Body of pancreas (tissue), 4 donors: Measurements from ENCODE around the gene VMP1. TPM values are rescaled to one million over a fixed set of nuclear protein-coding genes. Genes with fewer than 3 reads are reported as not detected.

ENCODE experiments used
- ATAC-seq: fragments of 150-250 bp; one replicate; pipeline ENCODE4 v1.9.1; 2016
- DNase-seq, 4 donors: peaks; one replicate each; pipeline ENCODE4 v3.0.0-alpha.2; 2019
- H3K27ac ChIP-seq, 4 donors: fragments of 200-600 bp; sonication (generic); 1 replicate in 3 of 4; 2 replicates in 1 of 4; pipeline versions ENCODE4 v1.5.1 to v1.6.1; 2016 to 2019; ENCODE audit warnings: mild to moderate bottlenecking in 1 of 4, mixed read lengths in 1 of 4, moderate library complexity in 1 of 4
- H3K27me3 ChIP-seq, 2 donors: fragments of 200-600 bp; sonication (generic); one replicate each; pipeline ENCODE4 v1.6.0; 2016; ENCODE audit warnings: mild to moderate bottlenecking in 1 of 2
- H3K36me3 ChIP-seq, 2 donors: fragments of 200-600 bp; sonication (generic); replicated peaks in 1 of 2; 2 replicates each; pipeline ENCODE4 v1.5.1; 2016; ENCODE audit warnings: low read depth in 2 of 2; ENCODE audit not compliant: insufficient read depth in 1 of 2
- H3K4me1 ChIP-seq: fragments of 200-600 bp; sonication (generic); one replicate; pipeline ENCODE4 v1.6.0; 2016
- H3K4me3 ChIP-seq, 2 donors: fragments of 200-600 bp; sonication (generic); 1 replicate in 1 of 2; 2 replicates in 1 of 2; pipeline ENCODE4 v1.5.1; 2016 to 2019
- H3K9me3 ChIP-seq, 3 donors: fragments of 200-600 bp; sonication (generic); 1 replicate in 2 of 3; 2 replicates in 1 of 3; pipeline ENCODE4 v1.5.1; 2016
- POLR2A ChIP-seq, 3 donors: fragments of 450-650 bp; IDR thresholded peaks; one replicate each; pipeline ENCODE4 v1.6.1; 2016; ENCODE audit warnings: antibody characterized with exemption in 3 of 3, mild to moderate bottlenecking in 2 of 3
- WGBS, 2 donors: methylation state at CpG; one replicate each; pipeline ENCODE4 v1.1.5; 2017; 5-methylcytosine and 5-hydroxymethylcytosine counted together
- intact Hi-C: fragments of 100-400 bp; cut with DNase I; formaldehyde crosslinking; loops from one replicate; pipeline ENCODE4 v1.15.1; 2023
- total RNA-seq, 2 donors: library from RNA; depleted of rRNA; stranded (reverse); fragments of >200 nt; gene quantifications; one replicate each; pipeline ENCODE4 v1.1.0, GENCODE V29; 2016
- TF ChIP-seq, protein P1 (sequence below), 7 experiments: fragments of 450-650 bp in 4 of 7; fragments of 200-600 bp in 3 of 7; sonication (generic) in 3 of 7; IDR thresholded peaks; one replicate each; pipeline ENCODE4 v1.5.1; 2016 to 2019; ENCODE audit warnings: antibody characterized with exemption in 7 of 7

Gene VMP1
- total RNA-seq, 2 donors from 2014 or later: 174 to 259 TPM

DNA sequence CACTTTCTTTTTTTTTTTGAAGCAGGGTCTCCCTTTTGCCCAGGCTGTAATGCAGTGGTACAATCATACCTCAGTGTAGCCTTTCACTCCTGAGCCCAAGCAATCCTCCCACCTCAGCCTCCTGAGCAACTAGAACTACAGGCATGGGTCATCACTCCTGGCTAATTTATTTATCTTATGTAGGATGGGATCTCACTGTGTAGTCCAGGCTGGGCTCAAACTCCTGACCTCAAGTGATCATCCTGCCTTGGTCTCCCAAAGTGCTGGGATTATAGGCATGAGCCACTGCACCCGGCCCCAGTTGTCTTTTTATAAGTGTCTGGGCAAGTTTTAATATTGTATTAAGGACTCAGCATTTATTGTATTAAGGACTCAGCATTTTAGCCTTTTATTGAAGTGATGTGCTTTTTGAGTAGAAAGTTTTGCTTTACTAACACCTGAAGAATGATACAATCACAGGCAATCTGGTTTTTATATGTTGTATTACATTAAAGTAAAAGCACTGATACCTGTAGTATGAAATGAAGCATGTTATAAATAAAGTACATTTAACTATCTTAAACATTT lies 22.9 kb downstream of the VMP1 start:
- Histone ChIP-seq H3K36me3 (peaks cover 0 to 3% of the 10 kb centered on the region in 2 donors), H3K27me3 (no peaks in the 10 kb centered on the region), H3K9me3 (no peaks in the 10 kb centered on the region), H3K4me1 (peaks cover 27% of the 10 kb centered on the region), H3K4me3 (no peak overlapping the region), H3K27ac (no peak overlapping the region)
- no peak for TF ChIP-seq POLR2A (IDR thresholded peaks at IDR 0.05)
- TF ChIP-seq, protein P1, sequence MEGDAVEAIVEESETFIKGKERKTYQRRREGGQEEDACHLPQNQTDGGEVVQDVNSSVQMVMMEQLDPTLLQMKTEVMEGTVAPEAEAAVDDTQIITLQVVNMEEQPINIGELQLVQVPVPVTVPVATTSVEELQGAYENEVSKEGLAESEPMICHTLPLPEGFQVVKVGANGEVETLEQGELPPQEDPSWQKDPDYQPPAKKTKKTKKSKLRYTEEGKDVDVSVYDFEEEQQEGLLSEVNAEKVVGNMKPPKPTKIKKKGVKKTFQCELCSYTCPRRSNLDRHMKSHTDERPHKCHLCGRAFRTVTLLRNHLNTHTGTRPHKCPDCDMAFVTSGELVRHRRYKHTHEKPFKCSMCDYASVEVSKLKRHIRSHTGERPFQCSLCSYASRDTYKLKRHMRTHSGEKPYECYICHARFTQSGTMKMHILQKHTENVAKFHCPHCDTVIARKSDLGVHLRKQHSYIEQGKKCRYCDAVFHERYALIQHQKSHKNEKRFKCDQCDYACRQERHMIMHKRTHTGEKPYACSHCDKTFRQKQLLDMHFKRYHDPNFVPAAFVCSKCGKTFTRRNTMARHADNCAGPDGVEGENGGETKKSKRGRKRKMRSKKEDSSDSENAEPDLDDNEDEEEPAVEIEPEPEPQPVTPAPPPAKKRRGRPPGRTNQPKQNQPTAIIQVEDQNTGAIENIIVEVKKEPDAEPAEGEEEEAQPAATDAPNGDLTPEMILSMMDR (IDR thresholded peaks at IDR 0.05): no peak
- WGBS, 2 donors: 95 to 100% methylated on average over 1 of the region's 1 CpG
- no peak for ATAC-seq
- intact Hi-C loops: no loop called here
- no peak for DNase-seq

DNA sequence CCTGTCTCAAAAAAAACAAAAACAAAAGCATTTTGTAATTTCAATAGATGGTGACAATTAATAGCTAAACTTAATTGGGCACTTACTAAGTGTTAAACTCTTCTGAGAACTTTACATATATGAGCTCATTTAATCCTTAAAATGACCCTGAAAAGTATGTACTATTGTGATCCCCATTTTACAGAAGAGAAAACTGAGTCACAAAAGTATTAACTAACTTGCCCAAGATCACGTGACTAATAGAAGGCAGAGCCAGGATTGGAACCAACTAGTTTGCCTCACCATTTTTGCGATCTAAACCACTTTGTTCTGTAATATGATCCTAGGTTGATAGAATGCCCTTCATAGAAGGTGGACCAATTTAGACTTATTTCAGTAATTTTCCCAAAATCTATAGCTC lies 26.2 kb downstream of the VMP1 start:
- Histone ChIP-seq H3K27ac (no peak overlapping the region), H3K27me3 (no peaks in the 10 kb centered on the region), H3K4me1 (peaks cover 5% of the 10 kb centered on the region), H3K9me3 (no peaks in the 10 kb centered on the region), H3K4me3 (no peak overlapping the region), H3K36me3 (peaks cover 0 to 6% of the 10 kb centered on the region in 2 donors)
- no peak for DNase-seq
- no peak for ATAC-seq
- TF ChIP-seq POLR2A (IDR thresholded peaks at IDR 0.05): no peak
- TF ChIP-seq, protein P1 (IDR thresholded peaks at IDR 0.05): no peak
- intact Hi-C loops: no loop called here
- WGBS, 2 donors: 89 to 92% methylated on average over 2 of the region's 2 CpGs

DNA sequence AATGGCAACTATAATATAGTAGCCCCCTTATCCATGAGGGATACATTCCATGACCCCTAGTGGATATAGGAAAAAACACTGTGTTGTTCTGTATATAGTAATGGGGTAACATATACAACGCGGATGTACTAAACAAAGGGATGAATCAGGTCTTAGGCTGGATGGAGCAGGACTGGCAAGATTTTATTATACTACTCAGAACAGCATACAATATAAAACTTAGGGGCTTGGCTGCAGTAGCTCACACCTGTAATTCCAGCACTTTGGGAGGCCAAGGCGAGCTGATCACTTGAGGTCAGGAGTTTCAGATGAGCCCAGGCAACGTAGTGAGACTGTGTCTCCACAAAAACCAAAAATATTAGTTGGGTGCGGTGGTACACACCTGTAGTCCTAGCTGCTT lies 26.8 kb downstream of the VMP1 start:
- DNase-seq: no peak
- peaks cover 0 to 6% of the 10 kb centered on the region in 2 donors for H3K36me3 ChIP-seq
- H3K4me1 ChIP-seq: peaks cover 5% of the 10 kb centered on the region
- WGBS, 2 donors: 93 to 96% methylated on average over 5 of the region's 5 CpGs
- H3K27ac ChIP-seq: no peak overlapping the region
- intact Hi-C loops: no loop called here
- no peak for ATAC-seq
- H3K4me3 ChIP-seq: no peak overlapping the region
- no peaks in the 10 kb centered on the region for H3K9me3 ChIP-seq
- no peaks in the 10 kb centered on the region for H3K27me3 ChIP-seq
- TF ChIP-seq, protein P1 (IDR thresholded peaks at IDR 0.05): no peak
- no peak for TF ChIP-seq POLR2A (IDR thresholded peaks at IDR 0.05)

DNA sequence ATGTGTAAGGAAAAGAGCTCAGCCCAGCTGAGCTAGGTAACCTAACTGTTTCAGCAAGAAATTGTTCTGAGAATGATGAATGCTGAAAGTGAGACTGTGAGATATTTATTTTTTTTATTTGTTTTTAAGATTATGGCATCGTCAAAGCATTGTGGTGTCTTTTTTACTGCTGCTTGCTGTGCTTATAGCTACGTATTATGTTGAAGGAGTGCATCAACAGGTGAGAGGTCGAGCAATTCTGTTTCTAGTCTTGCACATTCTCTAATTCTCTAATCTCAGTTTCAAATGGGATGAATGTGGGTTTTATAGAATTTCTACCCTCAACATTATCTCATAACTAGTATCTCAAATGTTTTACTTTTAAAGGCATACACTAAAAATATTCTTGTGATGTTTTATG lies 29.9 kb downstream of the VMP1 start:
- 84 to 85% methylated on average over 3 of the region's 3 CpGs for WGBS, 2 donors
- intact Hi-C loops: no loop called here
- Histone ChIP-seq H3K4me1 (no peaks in the 10 kb centered on the region), H3K36me3 (peaks cover 0 to 6% of the 10 kb centered on the region in 2 donors), H3K4me3 (no peak overlapping the region), H3K9me3 (no peaks in the 10 kb centered on the region), H3K27ac (no peak overlapping the region), H3K27me3 (no peaks in the 10 kb centered on the region)
- DNase-seq: no peak
- no peak for TF ChIP-seq POLR2A (IDR thresholded peaks at IDR 0.05)
- TF ChIP-seq, protein P1 (IDR thresholded peaks at IDR 0.05): no peak
- ATAC-seq: no peak

DNA sequence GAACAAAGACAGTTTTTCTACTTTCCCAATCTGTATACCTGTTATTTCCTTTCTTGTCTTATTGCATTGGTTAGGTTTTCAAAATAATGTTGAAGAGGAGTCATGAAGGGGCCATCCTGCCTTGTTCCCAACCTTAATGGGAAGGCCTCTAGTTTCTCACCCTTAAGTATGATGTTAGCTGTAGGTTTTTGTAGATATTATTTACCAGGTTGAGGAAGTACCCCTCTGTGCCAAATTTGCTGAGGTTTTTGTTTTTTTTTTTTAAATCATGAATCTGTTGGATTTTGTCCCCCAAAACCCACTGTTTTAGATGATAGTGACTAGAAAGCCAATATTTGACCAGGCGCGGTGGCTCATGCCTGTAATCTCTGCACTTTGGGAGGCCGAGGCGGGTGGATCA lies 36.4 kb downstream of the VMP1 start:
- no peak for DNase-seq
- WGBS, 2 donors: 93 to 100% methylated on average over 4 of the region's 4 CpGs
- H3K36me3 ChIP-seq: no peaks in the 10 kb centered on the region
- no peaks in the 10 kb centered on the region for H3K4me1 ChIP-seq
- no peak for ATAC-seq
- no peaks in the 10 kb centered on the region for H3K27me3 ChIP-seq
- no peak overlapping the region for H3K27ac ChIP-seq
- H3K9me3 ChIP-seq: no peaks in the 10 kb centered on the region
- TF ChIP-seq POLR2A (IDR thresholded peaks at IDR 0.05): no peak
- TF ChIP-seq, protein P1 (IDR thresholded peaks at IDR 0.05): no peak
- intact Hi-C loops: no loop called here
- H3K4me3 ChIP-seq: no peak overlapping the region
